Hippocampal formation (tissue), 2 donors: ENCODE data around the gene NTM.
"Not testable (repeated sequence)": the region's sequence is repeated elsewhere in the genome, so short reads cannot be mapped to it uniquely, and the experiment has no call there.

ENCODE experiments used
- DNase-seq, 2 donors: peaks; one replicate each; lab custom pipeline; 2025; lab: John Stamatoyannopoulos, UW

NTM gene

GRCh38 chr11:131668500-131669400 is 298.3 kb downstream of the NTM start:
- peak in 1 of 2 donors; percentile 48 for DNase-seq

- no peak for DNase-seq
Observed at GRCh38 chr11:131669401-131669780, 299.0 kb downstream of the NTM start.

GRCh38 chr11:131670876-131671275 is 300.5 kb downstream of the NTM start:
- DNase-seq: no peak

- DNase-seq: no peak
Observed at GRCh38 chr11:131671320-131671719, 300.9 kb downstream of the NTM start.

- DNase-seq: peak in 1 of 2 donors; percentile 61
Observed at GRCh38 chr11:131671734-131672133, 301.3 kb downstream of the NTM start.

- DNase-seq: no peak
Observed at GRCh38 chr11:131672191-131672590, 301.8 kb downstream of the NTM start.

- DNase-seq: peak; percentile 77 to 81
Observed at GRCh38 chr11:131674051-131674755, 303.8 kb downstream of the NTM start.

GRCh38 chr11:131675121-131675888 is 304.9 kb downstream of the NTM start:
- DNase-seq: no peak

GRCh38 chr11:131677828-131678470 is 307.5 kb downstream of the NTM start:
- no peak for DNase-seq

GRCh38 chr11:131678658-131679340 is 308.4 kb downstream of the NTM start:
- DNase-seq: no peak

GRCh38 chr11:131680448-131680847 is 310.0 kb downstream of the NTM start:
- DNase-seq: not testable (repeated sequence)

GRCh38 chr11:131681920-131682319 is 311.5 kb downstream of the NTM start:
- no peak for DNase-seq

- DNase-seq: no peak
Observed at GRCh38 chr11:131682373-131683015, 312.1 kb downstream of the NTM start.

GRCh38 chr11:131683131-131683530 is 312.7 kb downstream of the NTM start:
- DNase-seq: no peak

- no peak for DNase-seq
Observed at GRCh38 chr11:131683666-131684065, 313.3 kb downstream of the NTM start.

- DNase-seq: no peak
Observed at GRCh38 chr11:131684111-131685060, 314.0 kb downstream of the NTM start.

- no peak for DNase-seq
Observed at GRCh38 chr11:131685206-131685605, 314.8 kb downstream of the NTM start.

GRCh38 chr11:131685906-131686305 is 315.5 kb downstream of the NTM start:
- DNase-seq: no peak

GRCh38 chr11:131686836-131687235 is 316.4 kb downstream of the NTM start:
- DNase-seq: no peak
